ENCODE data around the gene USP17L5. TPM values are rescaled to one million over a fixed set of nuclear protein-coding genes. Genes with fewer than 3 reads are reported as not detected.
"Not testable (repeated sequence)": the region's sequence is repeated elsewhere in the genome, so short reads cannot be mapped to it uniquely, and the experiment has no call there.

Gene USP17L5
- total and polyA plus RNA-seq, 2 donors (not counting 3 experiments of a cell fraction or from before 2014, with no cell fraction given), result not detected

GRCh38 chr4:9334358-9334757, 4.8 kb upstream of the USP17L5 start, which contains the start of gene USP17L26:
TSS of gene USP17L26 (plus strand) at chr4:9334658. CDS start at chr4:9334658, 0 bp downstream.
- CTCF ChIA-PET; H3K36me3 ChIP-seq (ENCODE audit: control insufficient read depth in 2 of 2, extremely low read depth in 1 of 2, insufficient read depth in 2 of 2, low read length in 2 of 2); DNase-seq (ENCODE audit: low read depth, low spot score); H3K4me3 ChIP-seq (replicated peaks in 1 of 3; ENCODE audit: insufficient read depth in 1 of 3, low read depth in 1 of 3, low read length in 3 of 3); H4K20me1 ChIP-seq (replicated peaks; ENCODE audit: control insufficient read depth, extremely low read depth, insufficient read depth, low read length); H3K9me3 ChIP-seq (replicated peaks; ENCODE audit: control insufficient read depth, insufficient read depth, low read length); H2AFZ ChIP-seq (ENCODE audit: low read depth, low read length); dilution Hi-C loops (cut with MboI; ENCODE audit: extremely low pct_ligation_motif_present, low sequenced_read_pairs); H3K27me3 ChIP-seq (ENCODE audit: control insufficient read depth in 2 of 2, insufficient read depth in 2 of 2, low read length in 2 of 2); intact Hi-C loops (cut with micrococcal nuclease); H3K79me2 ChIP-seq (ENCODE audit: control insufficient read depth, insufficient read depth, low read length); H3K9me1 ChIP-seq (replicated peaks; ENCODE audit: control insufficient read depth, extremely low read depth, insufficient read depth, low read length); H3K27ac ChIP-seq (ENCODE audit: insufficient read depth, low read depth, low read length); H3K4me2 ChIP-seq (ENCODE audit: insufficient read depth, low read length); FAIRE-seq; BruUV-seq (replicated peaks); H3K4me1 ChIP-seq (ENCODE audit: control insufficient read depth, extremely low read depth, insufficient read depth, low read length); H3K9ac ChIP-seq (replicated peaks; ENCODE audit: extremely low read depth, insufficient read depth, low read length); POLR2A ChIA-PET: not testable (repeated sequence)

DNA sequence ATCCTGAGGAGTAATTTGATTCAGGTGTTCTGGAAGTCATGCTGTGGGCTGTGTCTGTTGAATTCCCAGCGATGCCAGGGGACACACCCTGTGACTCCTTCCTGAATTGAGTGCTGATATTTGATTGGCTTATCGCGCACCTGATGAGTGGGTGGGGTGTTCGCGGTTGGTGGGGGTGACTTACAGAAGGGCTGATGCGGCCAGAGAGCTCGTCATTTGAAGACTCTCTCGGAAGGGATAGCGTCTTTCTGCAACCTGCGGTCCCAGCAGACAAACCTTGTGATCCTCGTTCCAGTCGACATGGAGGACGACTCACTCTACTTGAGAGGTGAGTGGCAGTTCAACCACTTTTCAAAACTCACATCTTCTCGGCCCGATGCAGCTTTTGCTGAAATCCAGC, 4.6 kb downstream of the USP17L5 start, which contains the start of gene USP17L27:
TSS of gene USP17L27 (plus strand) at position 301 of the 400 bp plus-strand sequence. CDS start at position 301, 0 bp downstream.
- FAIRE-seq; H3K79me2 ChIP-seq (ENCODE audit: control insufficient read depth, insufficient read depth, low read length); dilution Hi-C loops (cut with MboI; ENCODE audit: extremely low pct_ligation_motif_present, low sequenced_read_pairs); H3K36me3 ChIP-seq (ENCODE audit: control insufficient read depth in 2 of 2, extremely low read depth in 1 of 2, insufficient read depth in 2 of 2, low read length in 2 of 2); H3K9ac ChIP-seq (replicated peaks; ENCODE audit: extremely low read depth, insufficient read depth, low read length); H3K27me3 ChIP-seq (ENCODE audit: control insufficient read depth in 2 of 2, insufficient read depth in 2 of 2, low read length in 2 of 2); H3K27ac ChIP-seq (ENCODE audit: insufficient read depth, low read depth, low read length); DNase-seq (ENCODE audit: low read depth, low spot score); H3K4me1 ChIP-seq (ENCODE audit: control insufficient read depth, extremely low read depth, insufficient read depth, low read length); CTCF ChIA-PET; H4K20me1 ChIP-seq (replicated peaks; ENCODE audit: control insufficient read depth, extremely low read depth, insufficient read depth, low read length); H2AFZ ChIP-seq (ENCODE audit: low read depth, low read length); intact Hi-C loops (cut with micrococcal nuclease); H3K9me3 ChIP-seq (replicated peaks; ENCODE audit: control insufficient read depth, insufficient read depth, low read length); H3K4me2 ChIP-seq (ENCODE audit: insufficient read depth, low read length); BruUV-seq (replicated peaks); H3K4me3 ChIP-seq (replicated peaks in 1 of 3; ENCODE audit: insufficient read depth in 1 of 3, low read depth in 1 of 3, low read length in 3 of 3); H3K9me1 ChIP-seq (replicated peaks; ENCODE audit: control insufficient read depth, extremely low read depth, insufficient read depth, low read length); POLR2A ChIA-PET: not testable (repeated sequence)

DNA sequence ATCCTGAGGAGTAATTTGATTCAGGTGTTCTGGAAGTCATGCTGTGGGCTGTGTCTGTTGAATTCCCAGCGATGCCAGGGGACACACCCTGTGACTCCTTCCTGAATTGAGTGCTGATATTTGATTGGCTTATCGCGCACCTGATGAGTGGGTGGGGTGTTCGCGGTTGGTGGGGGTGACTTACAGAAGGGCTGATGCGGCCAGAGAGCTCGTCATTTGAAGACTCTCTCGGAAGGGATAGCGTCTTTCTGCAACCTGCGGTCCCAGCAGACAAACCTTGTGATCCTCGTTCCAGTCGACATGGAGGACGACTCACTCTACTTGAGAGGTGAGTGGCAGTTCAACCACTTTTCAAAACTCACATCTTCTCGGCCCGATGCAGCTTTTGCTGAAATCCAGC, 9.4 kb downstream of the USP17L5 start, which contains the start of gene USP17L28:
TSS of gene USP17L28 (plus strand) at position 301 of the 400 bp plus-strand sequence. CDS start at position 301, 0 bp downstream.
- CTCF ChIA-PET, result not testable (repeated sequence)

GRCh38 chr4:9350866-9351265, 11.7 kb downstream of the USP17L5 start:
- H3K4me1 ChIP-seq (ENCODE audit: control insufficient read depth, extremely low read depth, insufficient read depth, low read length); dilution Hi-C loops (cut with MboI; ENCODE audit: extremely low pct_ligation_motif_present, low sequenced_read_pairs); BruUV-seq (replicated peaks); H3K9ac ChIP-seq (replicated peaks; ENCODE audit: extremely low read depth, insufficient read depth, low read length); H3K9me1 ChIP-seq (replicated peaks; ENCODE audit: control insufficient read depth, extremely low read depth, insufficient read depth, low read length); H3K9me3 ChIP-seq (replicated peaks; ENCODE audit: control insufficient read depth, insufficient read depth, low read length); H4K20me1 ChIP-seq (replicated peaks; ENCODE audit: control insufficient read depth, extremely low read depth, insufficient read depth, low read length); H3K36me3 ChIP-seq (ENCODE audit: control insufficient read depth in 2 of 2, extremely low read depth in 1 of 2, insufficient read depth in 2 of 2, low read length in 2 of 2); CTCF ChIA-PET; DNase-seq (ENCODE audit: low read depth, low spot score); H3K27me3 ChIP-seq (ENCODE audit: control insufficient read depth in 2 of 2, insufficient read depth in 2 of 2, low read length in 2 of 2); H3K4me2 ChIP-seq (ENCODE audit: insufficient read depth, low read length); intact Hi-C loops (cut with micrococcal nuclease); H3K27ac ChIP-seq (ENCODE audit: insufficient read depth, low read depth, low read length); POLR2A ChIA-PET; H3K79me2 ChIP-seq (ENCODE audit: control insufficient read depth, insufficient read depth, low read length); H3K4me3 ChIP-seq (replicated peaks in 1 of 3; ENCODE audit: insufficient read depth in 1 of 3, low read depth in 1 of 3, low read length in 3 of 3); H2AFZ ChIP-seq (ENCODE audit: low read depth, low read length); FAIRE-seq: not testable (repeated sequence)

More for the DNA sequence above, 9.4 kb downstream of the USP17L5 start, which contains the start of gene USP17L28:
- FAIRE-seq; H3K4me3 ChIP-seq (replicated peaks in 1 of 3; ENCODE audit: insufficient read depth in 1 of 3, low read depth in 1 of 3, low read length in 3 of 3); DNase-seq (ENCODE audit: low read depth, low spot score); H3K27ac ChIP-seq (ENCODE audit: insufficient read depth, low read depth, low read length); H3K79me2 ChIP-seq (ENCODE audit: control insufficient read depth, insufficient read depth, low read length); H3K9me3 ChIP-seq (replicated peaks; ENCODE audit: control insufficient read depth, insufficient read depth, low read length); intact Hi-C loops (cut with micrococcal nuclease); POLR2A ChIA-PET; H4K20me1 ChIP-seq (replicated peaks; ENCODE audit: control insufficient read depth, extremely low read depth, insufficient read depth, low read length); H3K4me2 ChIP-seq (ENCODE audit: insufficient read depth, low read length); H2AFZ ChIP-seq (ENCODE audit: low read depth, low read length); H3K4me1 ChIP-seq (ENCODE audit: control insufficient read depth, extremely low read depth, insufficient read depth, low read length); dilution Hi-C loops (cut with MboI; ENCODE audit: extremely low pct_ligation_motif_present, low sequenced_read_pairs); H3K9me1 ChIP-seq (replicated peaks; ENCODE audit: control insufficient read depth, extremely low read depth, insufficient read depth, low read length); BruUV-seq (replicated peaks); H3K36me3 ChIP-seq (ENCODE audit: control insufficient read depth in 2 of 2, extremely low read depth in 1 of 2, insufficient read depth in 2 of 2, low read length in 2 of 2); H3K27me3 ChIP-seq (ENCODE audit: control insufficient read depth in 2 of 2, insufficient read depth in 2 of 2, low read length in 2 of 2); H3K9ac ChIP-seq (replicated peaks; ENCODE audit: extremely low read depth, insufficient read depth, low read length): not testable (repeated sequence)
